ENCODE measurements around the gene BICDL1. TPM values are rescaled to one million over a fixed set of nuclear protein-coding genes. Genes with fewer than 3 reads are reported as not detected.

The BICDL1 gene
- total and polyA plus RNA-seq, 2 of the 4 experiments (the other 2 are of a cell fraction): not detected

DNA sequence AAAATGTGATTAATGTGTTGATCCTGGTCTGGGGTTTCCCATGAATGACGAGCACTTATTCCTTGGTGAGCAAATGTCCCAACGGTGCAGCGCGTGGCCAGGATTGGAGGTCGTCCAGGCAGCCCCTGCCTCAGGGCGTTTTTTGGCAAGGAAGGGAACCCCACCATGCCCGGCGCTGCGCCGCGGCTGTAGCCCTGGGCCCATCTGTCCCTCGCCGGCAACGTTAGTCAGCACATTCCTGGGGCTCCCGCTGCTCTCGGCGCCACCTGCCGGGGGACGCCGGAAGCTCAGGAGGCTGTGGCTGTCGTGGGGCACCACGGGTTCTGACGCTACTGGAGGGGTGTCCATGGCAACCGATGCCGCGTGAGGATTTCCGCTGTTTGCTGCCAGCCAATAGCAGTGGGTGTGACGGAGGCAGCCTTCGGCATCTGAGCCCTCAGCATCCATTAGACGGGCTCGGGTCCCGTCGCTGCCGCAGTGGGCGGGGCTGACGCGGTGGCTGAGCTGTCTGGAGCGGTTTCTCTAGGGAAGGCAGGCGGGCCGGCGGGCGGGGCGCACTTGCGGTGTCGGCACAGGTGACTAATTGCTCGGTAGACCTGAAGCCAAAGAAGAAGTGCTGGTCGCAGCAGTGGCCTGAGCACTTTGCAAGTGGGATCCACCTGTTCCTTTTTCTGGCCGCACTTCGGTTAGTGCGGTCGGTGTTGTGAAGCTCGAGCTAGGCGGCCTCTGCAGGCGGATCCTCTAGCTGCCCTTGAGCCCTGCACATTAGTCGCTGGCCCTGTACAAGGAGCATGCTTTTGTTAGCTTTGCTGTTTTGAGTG lies 98.0 kb downstream of the BICDL1 start:
- H2AFZ ChIP-seq (replicated peaks; ENCODE audit: low read length, poor library complexity): peak overlapping the region; percentile 99
- TF ChIP-seq FOS (IDR thresholded peaks at IDR 0.05; ENCODE audit: low read depth, low read length) (no peak; the same call in 1 of the 2 replicates), BHLHE40 (IDR thresholded peaks at IDR 0.05; ENCODE audit: low read depth, low read length) (no peak; the same call in 1 of the 2 replicates), SMC3 (IDR thresholded peaks at IDR 0.05; ENCODE audit: low read depth, low read length) (peak; percentile 61), RAD21 (IDR thresholded peaks at IDR 0.05; ENCODE audit: low read length) (peak; percentile 63), RFX5 (IDR thresholded peaks at IDR 0.05; ENCODE audit: low read depth, low read length) (peak; percentile 68; the same call in 1 of the 2 replicates), MAFK (IDR thresholded peaks at IDR 0.05; ENCODE audit: low read depth, low read length) (peak; percentile 93), NFE2L2 (IDR thresholded peaks at IDR 0.05; ENCODE audit: low read depth, low read length) (peak; percentile 95), CEBPB (IDR thresholded peaks at IDR 0.05; ENCODE audit: low read depth, low read length) (no peak), MXI1 (IDR thresholded peaks at IDR 0.05; ENCODE audit: borderline replicate concordance, low read depth, low read length) (peak; percentile 89), CHD1 (IDR thresholded peaks at IDR 0.05; ENCODE audit: low read depth, low read length) (no peak)
- TF ChIP-seq, protein P1, sequence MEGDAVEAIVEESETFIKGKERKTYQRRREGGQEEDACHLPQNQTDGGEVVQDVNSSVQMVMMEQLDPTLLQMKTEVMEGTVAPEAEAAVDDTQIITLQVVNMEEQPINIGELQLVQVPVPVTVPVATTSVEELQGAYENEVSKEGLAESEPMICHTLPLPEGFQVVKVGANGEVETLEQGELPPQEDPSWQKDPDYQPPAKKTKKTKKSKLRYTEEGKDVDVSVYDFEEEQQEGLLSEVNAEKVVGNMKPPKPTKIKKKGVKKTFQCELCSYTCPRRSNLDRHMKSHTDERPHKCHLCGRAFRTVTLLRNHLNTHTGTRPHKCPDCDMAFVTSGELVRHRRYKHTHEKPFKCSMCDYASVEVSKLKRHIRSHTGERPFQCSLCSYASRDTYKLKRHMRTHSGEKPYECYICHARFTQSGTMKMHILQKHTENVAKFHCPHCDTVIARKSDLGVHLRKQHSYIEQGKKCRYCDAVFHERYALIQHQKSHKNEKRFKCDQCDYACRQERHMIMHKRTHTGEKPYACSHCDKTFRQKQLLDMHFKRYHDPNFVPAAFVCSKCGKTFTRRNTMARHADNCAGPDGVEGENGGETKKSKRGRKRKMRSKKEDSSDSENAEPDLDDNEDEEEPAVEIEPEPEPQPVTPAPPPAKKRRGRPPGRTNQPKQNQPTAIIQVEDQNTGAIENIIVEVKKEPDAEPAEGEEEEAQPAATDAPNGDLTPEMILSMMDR (conservative IDR thresholded peaks at IDR 0.05; ENCODE audit: low read depth, low read length): peak; percentile 99
- TF ChIP-seq, protein P2, sequence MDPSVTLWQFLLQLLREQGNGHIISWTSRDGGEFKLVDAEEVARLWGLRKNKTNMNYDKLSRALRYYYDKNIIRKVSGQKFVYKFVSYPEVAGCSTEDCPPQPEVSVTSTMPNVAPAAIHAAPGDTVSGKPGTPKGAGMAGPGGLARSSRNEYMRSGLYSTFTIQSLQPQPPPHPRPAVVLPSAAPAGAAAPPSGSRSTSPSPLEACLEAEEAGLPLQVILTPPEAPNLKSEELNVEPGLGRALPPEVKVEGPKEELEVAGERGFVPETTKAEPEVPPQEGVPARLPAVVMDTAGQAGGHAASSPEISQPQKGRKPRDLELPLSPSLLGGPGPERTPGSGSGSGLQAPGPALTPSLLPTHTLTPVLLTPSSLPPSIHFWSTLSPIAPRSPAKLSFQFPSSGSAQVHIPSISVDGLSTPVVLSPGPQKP (IDR thresholded peaks at IDR 0.05; ENCODE audit: borderline replicate concordance, low read depth, low read length): no peak

More for the DNA sequence above, 98.0 kb downstream of the BICDL1 start:
- Histone ChIP-seq H3K4me3 (ENCODE audit: insufficient read depth, low read depth, low read length) (peak overlapping the region; percentile 50), H2BK20ac (ENCODE audit: low read depth, low read length) (peak overlapping the region; percentile 79; the same call in 1 of the 2 replicates), H3K9ac (ENCODE audit: low read depth, low read length) (peak overlapping the region; percentile 70), H2BK15ac (ENCODE audit: low read depth, low read length) (peak overlapping the region; percentile 63; the same call in 1 of the 3 replicates), H3K9me1 (ENCODE audit: insufficient read depth, low read length) (0 out of 2 replicates have a peak, but pooled peaks cover 6% of the 10 kb centered on the region), H3K23ac (ENCODE audit: low read depth, low read length) (peak overlapping the region; percentile 97), H4K5ac (ENCODE audit: low read depth, low read length) (peak overlapping the region; percentile 45), H3K18ac (ENCODE audit: low read depth, low read length) (peak overlapping the region; percentile 87), H2BK120ac (ENCODE audit: low read depth, low read length) (peak overlapping the region; percentile 95), H3K27ac (ENCODE audit: insufficient read depth, low read length) (peak overlapping the region; percentile 62), H3K79me1 (ENCODE audit: low read depth in 1 of 2, low read length in 2 of 2) (peaks cover 0 to 3% of the 10 kb centered on the region in 2 experiments; a peak in 1 of 4 replicates), H2AK5ac (ENCODE audit: low read depth, low read length) (no peak overlapping the region), H4K8ac (ENCODE audit: low read depth in 2 of 2, low read length in 2 of 2) (peak overlapping the region; percentile 64 to 95; a peak in 3 of 4 replicates), H3K56ac (ENCODE audit: extremely low read depth, insufficient read depth, low read length) (peak overlapping the region; percentile 50; the same call in 1 of the 2 replicates), H3K4me2 (ENCODE audit: low read depth, low read length) (peak overlapping the region; percentile 94), H2BK5ac (ENCODE audit: low read depth, low read length, poor library complexity, severe bottlenecking) (peak overlapping the region; percentile 59), H3K9me3 (ENCODE audit: control insufficient read depth, insufficient read depth, low read length) (no peaks in the 10 kb centered on the region), H3K27me3 (ENCODE audit: control insufficient read depth, insufficient read depth, low read length) (no peaks in the 10 kb centered on the region), H4K20me1 (ENCODE audit: insufficient read depth, low read length) (peaks cover 9% of the 10 kb centered on the region; the same call in 1 of the 2 replicates), H3K14ac (replicated peaks; ENCODE audit: low read depth, low read length) (peak overlapping the region; percentile 96), H4K91ac (ENCODE audit: insufficient read depth, low read depth, low read length) (peak overlapping the region; percentile 95), H3K36me3 (ENCODE audit: control insufficient read depth, insufficient read depth, low read length) (peaks cover 5% of the 10 kb centered on the region; the same call in 1 of the 2 replicates), H2AK9ac (replicated peaks; ENCODE audit: low read depth, low read length, poor library complexity) (peak overlapping the region; percentile 93), H3K4me1 (ENCODE audit: control insufficient read depth, insufficient read depth, low read length) (no peaks in the 10 kb centered on the region; the same call in 1 of the 2 replicates), H3K4ac (ENCODE audit: low read depth, low read length) (peak overlapping the region; percentile 93)
- POLR2A ChIA-PET (ENCODE audit: unreplicated experiment): no interaction called here
- CTCF ChIA-PET: interaction anchor here (0.6 to 1.2 kb wide), 8 partner anchors 9 to 1654 kb away, joined by 3 to 4 read pairs (median 3); no protein-coding TSS in a partner anchor
- intact Hi-C loops (cut with micrococcal nuclease): loop anchor here (2.0 kb wide), 1 partner anchor 98 kb away; the partner anchor contains the start of gene BICDL1
- dilution Hi-C loops (cut with HindIII; ENCODE audit: low sequenced_read_pairs, unreplicated experiment): no loop called here
- ATAC-seq (ENCODE audit: low read depth) (peak; percentile 96), DNase-seq (peak; percentile 99)
- in situ Hi-C loops (cut with MboI; ENCODE audit: low sequenced_read_pairs): no loop called here
- 1% methylated on average over 28 of the region's 55 CpGs; no CpG with 5 or more reads in 1 of the 2 experiments for WGBS, 2 experiments (ENCODE audit: extremely low coverage in 2 of 2, insufficient read length in 1 of 2)
- no TSS peak for BruUV-seq (replicated peaks)

Measured in IMR-90 (cell line).